Measurements from ENCODE around the gene NME2.

DNA sequence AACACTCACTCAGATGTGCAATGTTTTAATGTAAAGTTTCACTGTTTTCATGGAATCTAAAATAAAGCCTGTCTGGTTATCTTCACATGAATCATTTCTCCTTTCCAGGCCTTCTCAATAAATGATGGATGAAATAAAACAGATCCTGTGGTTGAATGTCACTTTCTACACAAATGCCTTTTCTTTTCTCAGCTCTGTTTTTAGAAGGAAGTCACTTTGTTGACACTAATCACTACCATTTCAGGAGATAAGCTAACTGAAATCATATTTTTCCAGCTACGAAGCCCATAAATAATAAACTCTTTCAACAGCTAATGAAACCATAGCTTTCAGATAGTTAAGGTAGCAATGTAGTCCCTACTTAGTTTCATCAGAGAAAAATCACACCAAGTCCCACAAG lies 17.9 kb downstream of the NME2 start:
- TF ChIP-seq CTCF (IDR thresholded peaks at IDR 0.05), result no peak
- TF ChIP-seq POLR2A (IDR thresholded peaks at IDR 0.05), result no peak

All from lower leg skin (tissue), 3 donors.